H1 (cell line): ENCODE data around the gene WASL. TPM values are rescaled to one million over a fixed set of nuclear protein-coding genes. Genes with fewer than 3 reads are reported as not detected.

ENCODE experiments used
- CTCF ChIA-PET: fragments of 300-600 bp; sonication (Branson Sonifier 250); formaldehyde crosslinking; loops from one replicate; lab custom pipeline; 2021; ENCODE audit not compliant: partially characterized antibody; lab: Charles Lee
- POLR2A ChIA-PET: fragments of 300-600 bp; sonication (Branson Sonifier 250); formaldehyde crosslinking; loops from one replicate; lab custom pipeline; 2021; ENCODE audit warnings: inconsistent platforms; ENCODE audit not compliant: partially characterized antibody; lab: Charles Lee
- DNase-seq, 2 experiments: peaks; one replicate each; pipeline versions ENCODE4 v3.0.0 to v3.0.0-alpha.2; 2010 to 2022; ENCODE audit warnings: low spot score in 2 of 2, low read depth in 1 of 2, mixed read lengths in 1 of 2
- FAIRE-seq: peaks from 2 replicates; lab custom pipeline; 2011; peaks lifted over from hg19 to GRCh38; lab: Jason Lieb, UNC
- H2AFZ ChIP-seq: 2 replicates; pipeline ENCODE4 v1.8.1; 2012; ENCODE audit warnings: low read length, inconsistent platforms
- H2AK5ac ChIP-seq: 2 replicates; pipeline ENCODE4 v1.6.1; 2013; ENCODE audit warnings: low read depth, low read length
- H2BK120ac ChIP-seq: replicated peaks from 2 replicates; pipeline ENCODE3; 2013; ENCODE audit warnings: low read depth, low read length, inconsistent platforms
- H2BK12ac ChIP-seq: 2 replicates; pipeline ENCODE4 v1.6.1; 2013; ENCODE audit warnings: low read depth, low read length
- H2BK15ac ChIP-seq: 2 replicates; pipeline ENCODE4 v1.6.1; 2013; ENCODE audit warnings: low read length
- H2BK20ac ChIP-seq: 2 replicates; pipeline ENCODE4 v1.6.1; 2013; ENCODE audit warnings: low read length
- H2BK5ac ChIP-seq: 2 replicates; pipeline ENCODE4 v1.6.1; 2013; ENCODE audit warnings: low read depth, low read length
- H3K14ac ChIP-seq: 2 replicates; pipeline ENCODE4 v1.6.1; 2013; ENCODE audit warnings: inconsistent platforms; ENCODE audit not compliant: insufficient read length
- H3K18ac ChIP-seq: 2 replicates; pipeline ENCODE4 v1.6.1; 2013; ENCODE audit warnings: low read length; ENCODE audit errors: extremely low read depth
- H3K23ac ChIP-seq: 2 replicates; pipeline ENCODE4 v1.6.1; 2013; ENCODE audit warnings: inconsistent platforms; ENCODE audit not compliant: insufficient read length
- H3K23me2 ChIP-seq: 2 replicates; pipeline ENCODE4 v1.6.1; 2013; ENCODE audit warnings: low read depth, low read length
- H3K27ac ChIP-seq: 2 replicates; pipeline ENCODE4 v1.6.1; 2011; ENCODE audit warnings: low read depth, low read length, inconsistent platforms
- H3K27me3 ChIP-seq, 4 experiments: replicated peaks in 1 of 4; 1 replicate in 1 of 4; 2 replicates in 3 of 4; pipeline versions ENCODE4 v1.6.1 to v1.8.1; 2011 to 2013; ENCODE audit warnings: low read length in 3 of 4, mild to moderate bottlenecking in 3 of 4, inconsistent platforms in 2 of 4, mixed read lengths in 2 of 4, moderate library complexity in 1 of 4; ENCODE audit not compliant: control insufficient read depth in 3 of 4, insufficient read depth in 3 of 4; ENCODE audit errors: extremely low read depth in 1 of 4
- H3K36me3 ChIP-seq, 4 experiments: 2 replicates each; pipeline versions ENCODE4 v1.6.1 to v1.8.1; 2011 to 2013; ENCODE audit warnings: mild to moderate bottlenecking in 4 of 4, low read length in 3 of 4, moderate library complexity in 2 of 4, control low read depth in 1 of 4, inconsistent platforms in 1 of 4; ENCODE audit not compliant: insufficient read depth in 4 of 4, control insufficient read depth in 2 of 4
- H3K4ac ChIP-seq: replicated peaks from 2 replicates; pipeline ENCODE3; 2013; ENCODE audit warnings: low read length, low read depth, mixed read lengths, inconsistent platforms; ENCODE audit not compliant: insufficient read length
- H3K4me1 ChIP-seq, 4 experiments: replicated peaks in 1 of 4; 1 replicate in 1 of 4; 2 replicates in 3 of 4; pipeline versions ENCODE4 v1.6.1 to v1.8.1; 2011 to 2013; ENCODE audit warnings: low read length in 3 of 4, inconsistent platforms in 2 of 4, mixed read lengths in 1 of 4; ENCODE audit not compliant: insufficient read depth in 4 of 4, control insufficient read depth in 3 of 4
- H3K4me2 ChIP-seq, 2 experiments: 2 replicates each; pipeline versions ENCODE4 v1.6.1 to v1.8.1; 2011 to 2013; ENCODE audit warnings: low read depth in 2 of 2, low read length in 2 of 2, control low read depth in 1 of 2, inconsistent platforms in 1 of 2, mild to moderate bottlenecking in 1 of 2; ENCODE audit not compliant: insufficient read depth in 1 of 2
- H3K4me3 ChIP-seq, 4 experiments: fragments of 200-600, 300-600 bp in 1 of 4; sonication (generic), shearing (Covaris generic), sonication (Bioruptor Twin) in 1 of 4; 2 replicates each; pipeline versions ENCODE4 v1.5.1 to v1.8.1; 2011 to 2016; ENCODE audit warnings: low read length in 4 of 4, low read depth in 3 of 4, control low read depth in 2 of 4, inconsistent platforms in 2 of 4, mild to moderate bottlenecking in 2 of 4, mixed read lengths in 1 of 4, moderate library complexity in 1 of 4; ENCODE audit not compliant: insufficient read depth in 2 of 4; ENCODE audit errors: extremely low read depth in 1 of 4
- H3K56ac ChIP-seq: replicated peaks from 2 replicates; pipeline ENCODE3; 2013; ENCODE audit warnings: low read depth, mild to moderate bottlenecking, mixed read lengths, low read length, inconsistent platforms; ENCODE audit not compliant: insufficient read length
- H3K79me1 ChIP-seq: 2 replicates; pipeline ENCODE4 v1.6.1; 2013; ENCODE audit warnings: low read depth, low read length, control low read depth
- H3K79me2 ChIP-seq, 2 experiments: 2 replicates each; pipeline versions ENCODE4 v1.6.1 to v1.8.1; 2012 to 2013; ENCODE audit warnings: low read length in 2 of 2, mild to moderate bottlenecking in 2 of 2, inconsistent platforms in 1 of 2; ENCODE audit not compliant: insufficient read depth in 2 of 2, control insufficient read depth in 1 of 2
- H3K9ac ChIP-seq, 4 experiments: replicated peaks in 1 of 4; 1 replicate in 1 of 4; 2 replicates in 3 of 4; pipeline versions ENCODE4 v1.6.1 to v1.8.1; 2011 to 2013; ENCODE audit warnings: low read depth in 3 of 4, low read length in 3 of 4, control low read depth in 2 of 4, mild to moderate bottlenecking in 2 of 4, moderate library complexity in 2 of 4, inconsistent platforms in 1 of 4; ENCODE audit errors: extremely low read depth in 1 of 4
- H3K9me3 ChIP-seq, 2 experiments: 2 replicates each; pipeline versions ENCODE4 v1.6.1 to v1.8.1; 2012 to 2013; ENCODE audit warnings: mild to moderate bottlenecking in 2 of 2, moderate library complexity in 2 of 2, control low read depth in 1 of 2, inconsistent platforms in 1 of 2, low read depth in 1 of 2, low read length in 1 of 2, mixed read lengths in 1 of 2; ENCODE audit not compliant: insufficient read depth in 2 of 2
- H4K20me1 ChIP-seq, 2 experiments: replicated peaks in 1 of 2; 2 replicates each; pipeline versions ENCODE3 to v1.8.1; 2011 to 2013; ENCODE audit warnings: inconsistent platforms in 2 of 2, low read length in 2 of 2, mild to moderate bottlenecking in 1 of 2; ENCODE audit not compliant: insufficient read depth in 2 of 2, control insufficient read depth in 1 of 2
- H4K5ac ChIP-seq: 2 replicates; pipeline ENCODE4 v1.6.1; 2013; ENCODE audit warnings: low read length, low read depth, mixed read lengths, inconsistent platforms; ENCODE audit not compliant: insufficient read length
- H4K8ac ChIP-seq: 2 replicates; pipeline ENCODE4 v1.8.0; 2013; ENCODE audit warnings: mild to moderate bottlenecking, moderate library complexity, low read length, inconsistent platforms; ENCODE audit not compliant: insufficient read depth; ENCODE audit errors: extremely low read depth
- H4K91ac ChIP-seq: replicated peaks from 2 replicates; pipeline ENCODE3; 2013; ENCODE audit warnings: low read length, mixed read lengths, inconsistent platforms; ENCODE audit not compliant: insufficient read length
- CTCF ChIP-seq, 3 experiments: IDR thresholded peaks; 1 replicate in 2 of 3; 2 replicates in 1 of 3; pipeline versions ENCODE4 v1.5.1 to v1.6.1; 2011; ENCODE audit warnings: low read length in 3 of 3, mild to moderate bottlenecking in 3 of 3, inconsistent platforms in 2 of 3, low read depth in 1 of 3, moderate library complexity in 1 of 3; ENCODE audit not compliant: insufficient read depth in 1 of 3; ENCODE audit errors: control extremely low read depth in 1 of 3
- whole genome bisulfite sequencing, 2 experiments: shearing (Covaris generic) in 1 of 2; methylation state at CpG; one replicate each; pipeline versions ENCODE4 v1.1.6 to v1.1.7; 2013 to 2015; ENCODE audit warnings: low lambda C conversion rate in 2 of 2, mixed read lengths in 2 of 2, inconsistent platforms in 1 of 2, low coverage in 1 of 2, missing lambda C conversion rate in 1 of 2; ENCODE audit not compliant: insufficient replicate concordance in 2 of 2, insufficient coverage in 1 of 2, insufficient read length in 1 of 2; ENCODE audit errors: extremely low coverage in 1 of 2, missing lambda C conversion rate in 1 of 2; 5-methylcytosine and 5-hydroxymethylcytosine counted together
- polyA plus RNA-seq, 7 experiments: library from polyadenylated mRNA; depleted of rRNA in 3 of 7; stranded (reverse) in 5 of 7; unstranded in 2 of 7; fragments of >200 nt in 5 of 7; fragments of 200-250 nt in 2 of 7; gene quantifications; 1 replicate in 5 of 7; 2 replicates in 1 of 7; 4 replicates in 1 of 7; pipeline versions ENCODE4 v1.2.1 to v1.2.3, GENCODE V29; 2011 to 2013; ENCODE audit warnings: missing spikeins in 2 of 7, mixed read lengths in 2 of 7
- total RNA-seq: library from RNA; stranded (reverse); fragmentation: NEBNext Ultra II Directional; extraction: Animal tissue kit (Norgen Biotek cat#: 25700); gene quantifications from 2 replicates; pipeline ENCODE4 v1.2.1, GENCODE V29; 2021

Gene WASL
- total and polyA plus RNA-seq, 2 of the 8 experiments (the other 6 are each of a cell fraction or from before 2014, with no cell fraction given): 7.7 to 38.9 TPM

DNA sequence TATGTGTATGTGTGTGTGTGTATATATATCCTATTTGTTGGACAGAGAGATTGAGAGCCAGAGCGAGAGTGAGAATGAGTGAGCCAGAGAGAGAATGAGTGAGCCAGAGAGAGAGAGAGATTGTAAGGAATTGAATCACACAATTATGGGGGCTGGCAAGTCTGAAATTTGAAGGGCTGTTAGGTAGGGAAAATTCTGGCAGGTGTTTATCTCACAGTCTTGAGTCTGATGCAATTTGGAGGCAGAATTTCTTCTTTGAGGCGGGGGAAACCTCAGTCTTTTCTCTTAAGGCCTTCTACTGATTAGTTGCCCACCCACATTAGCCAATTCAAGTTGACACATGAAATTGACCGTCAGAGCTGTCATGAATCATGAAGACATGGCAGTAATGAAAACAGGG, 41.0 kb upstream of the WASL start:
- Histone ChIP-seq H4K5ac (peak overlapping the region; percentile 19), H4K8ac (no peak overlapping the region), H4K20me1 (no peaks in the 10 kb centered on the region), H3K4me2 (no peak overlapping the region), H3K4ac (no peak overlapping the region), H3K23me2 (no peaks in the 10 kb centered on the region), H3K79me1 (no peaks in the 10 kb centered on the region), H3K36me3 (no peaks in the 10 kb centered on the region), H3K56ac (no peak overlapping the region), H3K18ac (no peak overlapping the region; the same call in 1 of the 2 replicates), H3K9ac (no peak overlapping the region), H2BK20ac (no peak overlapping the region), H2BK15ac (no peak overlapping the region), H3K79me2 (no peaks in the 10 kb centered on the region), H3K9me3 (peaks cover 0 to 3% of the 10 kb centered on the region in 2 experiments; a peak in 1 of 4 replicates), H3K14ac (no peak overlapping the region), H2BK5ac (no peak overlapping the region), H3K27ac (no peak overlapping the region), H2BK120ac (no peak overlapping the region), H4K91ac (no peak overlapping the region), H2AFZ (no peak overlapping the region), H2BK12ac (no peak overlapping the region), H3K4me1 (peaks cover 0 to 2% (median 0%) of the 10 kb centered on the region in 4 experiments; a peak in 1 of 7 replicates), H2AK5ac (no peak overlapping the region), H3K4me3 (no peak overlapping the region), H3K23ac (no peak overlapping the region), H3K27me3 (no peaks in the 10 kb centered on the region)
- FAIRE-seq (no peak), DNase-seq (no peak)
- 80% methylated on average over 3 of the region's 3 CpGs; no CpG with 5 or more reads in 1 of the 2 experiments for WGBS, 2 experiments
- ChIA-PET CTCF (interaction anchor here (2.8 kb wide), 1 partner anchor 8 kb away, joined by 15 read pairs; no protein-coding TSS in a partner anchor), POLR2A (no interaction called here)
- no peak for TF ChIP-seq CTCF (IDR thresholded peaks at IDR 0.05; ENCODE audit: control extremely low read depth in 1 of 3, insufficient read depth in 1 of 3, low read depth in 1 of 3, low read length in 3 of 3)
